HG02885 (cell line): ENCODE results near the gene PABPN1.

ENCODE experiments used
- ATAC-seq: cut with Tn5 transposase; IDR thresholded peaks from one replicate; pipeline ENCODE4 v1.9.1; 2021; ENCODE audit warnings: mild to moderate bottlenecking; ENCODE audit not compliant: unreplicated experiment, poor library complexity

PABPN1 gene

GRCh38 chr14:23355871-23356435, 34.7 kb downstream of the PABPN1 start:
- ATAC-seq = no peak

- ATAC-seq = no peak
These were observed 35.4 kb downstream of the PABPN1 start for GRCh38 chr14:23356662-23357061.

- no peak for ATAC-seq
These were observed 36.0 kb downstream of the PABPN1 start for GRCh38 chr14:23357261-23357660.

GRCh38 chr14:23358042-23358441, 36.8 kb downstream of the PABPN1 start:
- ATAC-seq = no peak

GRCh38 chr14:23358553-23359166, 37.4 kb downstream of the PABPN1 start:
- ATAC-seq = no peak

GRCh38 chr14:23359167-23359626, 37.9 kb downstream of the PABPN1 start:
- ATAC-seq = no peak

- ATAC-seq = no peak
These were observed 38.6 kb downstream of the PABPN1 start for GRCh38 chr14:23359722-23360447.

GRCh38 chr14:23360496-23360895, 39.2 kb downstream of the PABPN1 start:
- no peak for ATAC-seq

GRCh38 chr14:23361320-23361719, 40.1 kb downstream of the PABPN1 start:
- no peak for ATAC-seq

- ATAC-seq = no peak
These were observed 40.5 kb downstream of the PABPN1 start for GRCh38 chr14:23361763-23362162.

- ATAC-seq = no peak
These were observed 40.9 kb downstream of the PABPN1 start for GRCh38 chr14:23362200-23362599.

GRCh38 chr14:23364164-23365035, 43.1 kb downstream of the PABPN1 start:
- ATAC-seq = no peak

GRCh38 chr14:23365036-23365731, 43.9 kb downstream of the PABPN1 start, which contains the start of gene EFS:
EFS (minus strand) TSS chr14:23365172; CDS start chr14:23365025, 147 bp downstream.
- no peak for ATAC-seq

GRCh38 chr14:23365732-23366425, 44.6 kb downstream of the PABPN1 start:
- ATAC-seq = no peak

- ATAC-seq = no peak
These were observed 45.2 kb downstream of the PABPN1 start for GRCh38 chr14:23366426-23366921.

- no peak for ATAC-seq
These were observed 49.0 kb downstream of the PABPN1 start for GRCh38 chr14:23370221-23370620.

- no peak for ATAC-seq
These were observed 50.6 kb downstream of the PABPN1 start for GRCh38 chr14:23371865-23372264.

- ATAC-seq = no peak
These were observed 51.3 kb downstream of the PABPN1 start, which contains the start of gene IL25 for GRCh38 chr14:23372509-23372908. IL25 (plus strand) TSS chr14:23372809.

- no peak for ATAC-seq
These were observed 51.8 kb downstream of the PABPN1 start for GRCh38 chr14:23373041-23373440.
